ENCODE measurements around the gene TAS2R60.
"Not testable (repeated sequence)": the region's sequence is repeated elsewhere in the genome, so short reads cannot be mapped to it uniquely, and the experiment has no call there.

- not testable (repeated sequence) for TF ChIP-seq POLR2A, CTCF (IDR thresholded peaks at IDR 0.05)
Observed at GRCh38 chr7:143420624-143421023, 22.6 kb upstream of the TAS2R60 start.
